H1 (cell line): ENCODE results near the gene NOL9.

Experiments used
- CHD2 ChIP-seq: IDR thresholded peaks from 2 replicates; pipeline ENCODE4 v1.6.1; 2012; ENCODE audit warnings: low read length, improper control_type of control experiment
- HDAC2 ChIP-seq, 2 experiments: fragments of 300-600 bp in 1 of 2; sonication (generic) in 1 of 2; IDR thresholded peaks; 2 replicates each; pipeline ENCODE4 v1.6.1; 2011 to 2012; ENCODE audit warnings: low read depth in 2 of 2, low read length in 2 of 2, mild to moderate bottlenecking in 2 of 2, moderate library complexity in 2 of 2, borderline replicate concordance in 1 of 2, inconsistent platforms in 1 of 2
- KDM1A ChIP-seq: fragments of 200-600, 300-600 bp; sonication (generic); IDR thresholded peaks from 2 replicates; pipeline ENCODE4 v1.7.1; 2016; ENCODE audit warnings: mild to moderate bottlenecking, low read length, borderline replicate concordance
- MAFK ChIP-seq: IDR thresholded peaks from 2 replicates; pipeline ENCODE4 v1.6.1; 2012; ENCODE audit warnings: low read depth, mild to moderate bottlenecking, improper control_type of control experiment, low read length
- POLR2A ChIP-seq, 2 experiments: IDR thresholded peaks; 1 replicate in 1 of 2; 2 replicates in 1 of 2; pipeline ENCODE4 v1.6.1; 2011; ENCODE audit warnings: low read depth in 2 of 2, low read length in 2 of 2, mild to moderate bottlenecking in 2 of 2; ENCODE audit errors: control extremely low read depth in 1 of 2
- TF ChIP-seq, protein P1 (sequence below), 3 experiments: IDR thresholded peaks; 1 replicate in 2 of 3; 2 replicates in 1 of 3; pipeline versions ENCODE4 v1.5.1 to v1.6.1; 2011; ENCODE audit warnings: low read length in 3 of 3, mild to moderate bottlenecking in 3 of 3, inconsistent platforms in 2 of 3, low read depth in 1 of 3, moderate library complexity in 1 of 3; ENCODE audit not compliant: insufficient read depth in 1 of 3; ENCODE audit errors: control extremely low read depth in 1 of 3
- TF ChIP-seq, protein P2 (sequence below): IDR thresholded peaks from 2 replicates; pipeline ENCODE4 v1.6.1; 2011; ENCODE audit warnings: low read depth, mild to moderate bottlenecking, low read length; ENCODE audit not compliant: insufficient read depth

GRCh38 chr1:6472391-6472790 lies 81.9 kb downstream of the NOL9 start:
- TF ChIP-seq, protein P1, sequence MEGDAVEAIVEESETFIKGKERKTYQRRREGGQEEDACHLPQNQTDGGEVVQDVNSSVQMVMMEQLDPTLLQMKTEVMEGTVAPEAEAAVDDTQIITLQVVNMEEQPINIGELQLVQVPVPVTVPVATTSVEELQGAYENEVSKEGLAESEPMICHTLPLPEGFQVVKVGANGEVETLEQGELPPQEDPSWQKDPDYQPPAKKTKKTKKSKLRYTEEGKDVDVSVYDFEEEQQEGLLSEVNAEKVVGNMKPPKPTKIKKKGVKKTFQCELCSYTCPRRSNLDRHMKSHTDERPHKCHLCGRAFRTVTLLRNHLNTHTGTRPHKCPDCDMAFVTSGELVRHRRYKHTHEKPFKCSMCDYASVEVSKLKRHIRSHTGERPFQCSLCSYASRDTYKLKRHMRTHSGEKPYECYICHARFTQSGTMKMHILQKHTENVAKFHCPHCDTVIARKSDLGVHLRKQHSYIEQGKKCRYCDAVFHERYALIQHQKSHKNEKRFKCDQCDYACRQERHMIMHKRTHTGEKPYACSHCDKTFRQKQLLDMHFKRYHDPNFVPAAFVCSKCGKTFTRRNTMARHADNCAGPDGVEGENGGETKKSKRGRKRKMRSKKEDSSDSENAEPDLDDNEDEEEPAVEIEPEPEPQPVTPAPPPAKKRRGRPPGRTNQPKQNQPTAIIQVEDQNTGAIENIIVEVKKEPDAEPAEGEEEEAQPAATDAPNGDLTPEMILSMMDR (IDR thresholded peaks at IDR 0.05; ENCODE audit: control extremely low read depth in 1 of 3, insufficient read depth in 1 of 3, low read depth in 1 of 3, low read length in 3 of 3), result peak in 2 of 3 experiments; percentile 63 to 75; a peak in 3 of 4 replicates
- TF ChIP-seq KDM1A (no peak), POLR2A (IDR thresholded peaks at IDR 0.05; ENCODE audit: control extremely low read depth in 1 of 2, low read depth in 2 of 2, low read length in 2 of 2) (no peak), MAFK (no peak), CHD2 (no peak), HDAC2 (IDR thresholded peaks at IDR 0.05; ENCODE audit: borderline replicate concordance in 1 of 2, low read depth in 2 of 2, low read length in 2 of 2) (no peak)
- TF ChIP-seq, protein P2, sequence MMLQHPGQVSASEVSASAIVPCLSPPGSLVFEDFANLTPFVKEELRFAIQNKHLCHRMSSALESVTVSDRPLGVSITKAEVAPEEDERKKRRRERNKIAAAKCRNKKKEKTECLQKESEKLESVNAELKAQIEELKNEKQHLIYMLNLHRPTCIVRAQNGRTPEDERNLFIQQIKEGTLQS, result no peak
